G401.6 (cell line): ENCODE measurements around the gene GPR31.

Experiments used
- FAIRE-seq: peaks from 2 replicates; lab custom pipeline; 2012; peaks lifted over from hg19 to GRCh38; lab: Jason Lieb, UNC

The GPR31 gene

DNA sequence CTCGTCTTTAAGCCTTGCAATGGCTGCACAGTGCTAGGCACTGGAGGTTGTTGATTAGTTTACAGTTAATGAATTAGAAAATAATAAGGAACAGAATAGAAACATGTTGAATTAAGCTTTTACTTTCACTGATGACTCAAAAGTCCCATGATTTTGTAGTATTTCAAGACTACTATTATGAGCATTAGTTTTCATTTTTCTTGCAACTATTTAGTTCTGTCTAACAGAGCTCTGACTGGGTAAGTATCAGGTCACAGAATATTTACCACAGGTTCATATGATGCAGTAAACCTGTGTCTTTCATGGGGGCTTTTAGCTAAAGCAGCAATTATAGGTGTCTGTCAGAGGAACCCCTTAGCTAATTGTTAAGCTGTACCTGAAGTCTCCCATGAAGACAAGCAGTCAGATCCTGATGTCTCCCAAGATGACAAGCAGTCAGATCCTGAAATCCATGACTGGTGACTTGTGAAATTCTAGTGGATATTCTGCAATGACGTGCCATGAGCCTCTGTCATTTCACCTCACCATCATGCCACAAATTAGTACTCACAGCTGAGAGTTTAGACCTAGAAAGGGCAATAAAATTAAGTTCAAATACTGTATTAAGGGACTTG lies 8.2 kb upstream of the GPR31 start:
- no peak for FAIRE-seq

DNA sequence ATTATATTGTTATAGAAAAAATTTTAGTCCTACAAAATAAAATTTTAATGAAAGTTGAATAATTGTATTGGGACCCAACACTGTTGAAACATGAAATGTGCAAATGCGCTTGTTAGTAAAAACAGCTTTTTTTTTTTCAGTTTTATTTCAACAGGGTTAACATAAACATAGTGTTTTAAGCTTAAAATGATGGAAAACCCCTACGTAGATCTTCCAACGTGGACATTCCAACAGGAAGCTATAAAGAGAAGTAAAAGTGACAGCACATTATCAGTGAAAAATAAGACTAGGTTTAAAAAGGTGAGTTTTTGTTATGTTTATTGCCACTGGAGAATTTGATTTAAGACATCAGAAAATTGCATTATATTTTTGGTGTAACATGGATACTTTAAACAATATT lies 6.5 kb upstream of the GPR31 start:
- no peak for FAIRE-seq

DNA sequence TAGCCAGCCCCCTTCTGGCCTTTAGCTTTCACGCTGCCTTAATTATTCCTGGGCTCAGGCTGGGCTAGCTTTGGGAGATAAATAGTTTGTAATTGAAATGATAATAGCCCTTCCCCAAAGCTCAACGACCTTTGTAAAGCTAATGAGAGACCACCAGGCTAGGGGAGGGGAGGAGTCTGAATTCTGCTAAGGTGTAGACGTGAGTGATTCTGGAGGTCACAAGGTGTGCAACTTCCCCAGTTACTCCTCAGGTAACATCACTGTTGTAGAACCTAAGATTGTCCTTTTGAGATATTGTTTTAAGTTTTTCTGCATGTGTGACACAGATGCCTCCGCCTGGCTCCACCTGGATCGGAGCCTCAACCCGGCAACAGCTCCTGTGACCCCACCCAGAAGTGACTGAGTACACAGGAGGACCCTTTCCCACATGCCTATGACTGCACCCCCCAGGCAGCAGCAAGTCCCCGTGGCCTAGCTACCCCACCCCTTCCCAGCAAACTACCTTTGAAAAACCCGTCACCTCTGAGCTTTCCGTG lies 5.8 kb upstream of the GPR31 start:
- no peak for FAIRE-seq

DNA sequence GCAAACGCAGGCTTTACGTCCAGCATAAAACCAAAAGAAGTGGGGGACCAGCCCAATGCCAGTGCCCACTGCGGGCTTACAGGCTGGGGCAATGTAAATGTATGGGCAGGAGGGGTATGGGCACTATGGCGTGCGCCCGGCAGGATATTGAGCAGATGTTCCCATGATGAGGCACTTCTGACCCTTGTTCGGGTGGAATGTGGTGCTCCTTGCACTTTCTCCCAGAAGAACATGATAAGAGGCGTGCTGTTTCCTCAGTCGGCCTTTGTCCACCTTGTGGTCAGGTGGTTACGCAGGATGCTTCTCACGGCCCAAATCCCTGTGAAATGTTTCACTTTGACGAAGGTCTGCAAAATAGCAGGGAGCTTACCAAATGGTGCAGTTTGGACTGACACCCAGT lies 4.8 kb upstream of the GPR31 start:
- FAIRE-seq, result no peak

DNA sequence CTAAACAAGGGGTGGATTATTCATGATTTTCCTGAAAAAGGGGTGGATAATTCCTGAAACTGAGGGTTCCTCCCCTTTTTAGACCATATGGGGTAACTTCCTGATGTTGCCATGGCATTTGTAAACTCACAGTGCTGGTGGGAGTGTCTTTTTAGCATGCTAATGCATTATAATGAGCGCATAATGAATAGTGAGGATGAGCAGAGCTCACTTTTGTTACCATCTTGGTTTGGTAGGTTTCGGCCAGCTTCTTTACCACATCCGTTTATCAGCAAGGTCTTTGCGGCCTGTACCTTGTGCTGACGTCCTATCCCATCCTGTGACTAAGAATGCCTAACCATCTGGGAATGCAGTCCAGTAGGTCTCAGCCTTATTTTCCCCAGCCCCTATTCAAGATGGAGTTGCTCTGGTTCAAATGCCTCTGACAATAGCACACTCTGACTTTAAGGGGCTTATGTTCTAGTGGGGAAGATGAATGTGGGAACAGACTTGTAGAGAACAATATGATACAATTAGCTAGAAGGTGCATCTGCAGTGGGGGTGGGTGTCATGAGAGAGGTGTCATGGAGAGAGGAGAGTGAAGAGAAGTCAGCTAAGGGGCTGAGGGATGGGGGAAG lies 4.2 kb upstream of the GPR31 start:
- no peak for FAIRE-seq

DNA sequence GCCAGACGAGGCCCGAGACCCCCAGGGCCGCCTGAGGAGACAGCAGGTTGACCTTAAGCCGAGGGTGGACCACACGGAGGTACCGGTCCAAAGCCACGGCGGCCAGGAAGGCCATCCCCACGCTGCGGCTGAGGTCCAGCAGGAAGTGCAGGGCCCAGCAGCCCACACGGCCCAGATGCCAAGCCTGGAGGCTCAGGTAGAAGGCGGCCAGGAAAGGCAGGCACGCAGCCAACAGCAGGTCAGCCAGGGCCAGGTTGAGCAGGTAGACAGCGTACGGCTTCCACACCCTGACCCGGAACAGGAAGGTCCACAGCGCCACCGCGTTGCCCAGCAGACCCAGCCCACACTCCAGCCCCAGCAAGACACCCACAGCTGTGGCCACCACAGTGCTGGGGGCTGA lies 366 bp downstream of the GPR31 start:
- no peak for FAIRE-seq

DNA sequence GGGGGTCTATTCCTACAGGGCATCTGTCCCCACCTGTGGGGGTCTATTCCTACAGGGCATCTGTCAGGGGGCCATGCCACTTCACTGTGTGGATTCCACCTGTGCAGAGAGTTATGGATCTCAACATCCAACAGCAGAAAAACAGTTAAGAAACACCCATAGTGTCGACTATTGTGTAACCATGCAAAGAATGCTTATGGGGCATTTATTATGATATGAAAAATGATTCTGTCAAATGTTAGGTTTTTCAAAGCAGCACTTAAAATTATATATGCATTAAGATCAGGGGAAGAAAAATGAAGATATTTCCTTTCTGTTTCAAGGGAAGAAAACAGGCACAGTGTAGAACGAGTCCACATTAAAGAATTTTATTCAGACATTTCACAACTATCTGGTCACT lies 2.9 kb downstream of the GPR31 start:
- FAIRE-seq, result no peak

DNA sequence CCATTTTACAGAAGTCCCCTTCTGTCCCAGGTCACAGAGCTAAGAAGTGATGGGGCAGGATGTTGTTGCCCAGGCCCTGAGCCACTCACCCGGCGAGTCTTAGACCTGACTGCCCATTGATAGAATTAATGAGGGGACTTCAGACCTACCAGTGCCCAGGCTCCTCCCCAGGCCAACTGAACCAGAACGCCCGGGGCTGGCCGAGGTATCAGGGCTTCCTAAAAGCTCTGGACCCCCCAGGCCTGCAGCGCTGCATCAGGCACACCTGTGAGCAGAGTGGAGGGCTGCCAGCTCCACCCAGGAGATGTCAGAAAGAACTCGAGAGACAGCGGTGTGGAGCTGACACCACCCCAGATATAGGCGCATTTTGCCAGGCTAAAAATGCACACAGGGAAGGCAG lies 3.5 kb downstream of the GPR31 start:
- FAIRE-seq, result no peak

DNA sequence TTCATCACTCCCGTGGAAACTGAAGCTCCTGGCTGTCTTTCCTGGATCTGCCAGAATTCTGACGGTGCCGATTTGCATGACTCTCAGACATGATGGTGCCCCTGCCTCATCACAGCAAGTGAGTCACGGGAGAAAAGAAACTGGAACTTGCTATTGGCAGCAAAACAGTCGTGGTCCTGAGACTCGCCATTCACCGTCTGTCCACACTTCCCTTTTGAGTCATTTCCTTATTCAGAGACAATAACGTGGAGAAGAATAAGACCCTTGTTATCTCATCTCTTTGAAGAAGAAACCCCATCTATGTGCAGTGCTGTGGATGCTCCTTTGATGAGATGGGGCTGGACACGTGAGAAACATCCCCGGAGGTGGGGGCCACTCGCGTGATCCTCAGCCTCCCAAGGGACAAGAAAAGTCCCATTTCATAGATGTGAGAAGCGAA lies 4.2 kb downstream of the GPR31 start:
- no peak for FAIRE-seq

DNA sequence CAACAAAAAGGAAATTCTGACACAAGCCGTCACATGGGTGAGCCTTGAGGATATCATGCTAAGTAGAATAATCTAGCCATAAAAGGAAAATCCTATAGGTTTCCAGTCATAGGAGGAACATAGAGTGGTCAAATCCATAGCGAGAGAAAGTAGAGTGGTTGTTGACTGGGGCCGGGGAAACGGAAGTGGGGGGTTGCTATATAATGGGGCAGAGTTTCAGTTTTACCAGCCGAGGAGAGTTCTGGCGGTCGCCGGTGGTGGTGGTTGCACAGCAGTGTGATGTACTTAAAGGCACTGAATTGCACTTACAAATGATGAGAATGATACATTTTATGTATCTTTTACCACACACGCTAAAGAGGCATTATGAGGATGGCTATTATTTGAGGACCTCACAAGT lies 4.9 kb downstream of the GPR31 start:
- no peak for FAIRE-seq

DNA sequence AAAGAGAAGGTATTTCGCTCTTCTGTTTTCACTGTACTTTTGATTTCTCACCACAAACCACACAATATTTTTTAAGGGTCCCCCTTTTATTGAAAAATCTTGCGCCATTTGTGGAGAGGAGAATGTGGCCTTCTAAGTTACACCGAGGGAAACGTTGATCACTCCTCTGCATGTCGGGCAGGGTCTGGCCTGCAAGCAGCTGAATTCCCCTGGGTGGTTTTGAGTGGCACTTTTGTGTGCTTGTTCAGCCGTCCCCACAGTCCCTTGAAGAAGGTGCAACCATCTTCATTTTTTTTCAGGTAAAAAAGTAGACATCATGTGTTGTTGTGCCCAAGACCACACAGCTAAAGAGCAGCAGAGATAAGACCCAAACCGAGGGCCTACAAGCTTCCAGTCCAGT lies 6.1 kb downstream of the GPR31 start:
- no peak for FAIRE-seq

DNA sequence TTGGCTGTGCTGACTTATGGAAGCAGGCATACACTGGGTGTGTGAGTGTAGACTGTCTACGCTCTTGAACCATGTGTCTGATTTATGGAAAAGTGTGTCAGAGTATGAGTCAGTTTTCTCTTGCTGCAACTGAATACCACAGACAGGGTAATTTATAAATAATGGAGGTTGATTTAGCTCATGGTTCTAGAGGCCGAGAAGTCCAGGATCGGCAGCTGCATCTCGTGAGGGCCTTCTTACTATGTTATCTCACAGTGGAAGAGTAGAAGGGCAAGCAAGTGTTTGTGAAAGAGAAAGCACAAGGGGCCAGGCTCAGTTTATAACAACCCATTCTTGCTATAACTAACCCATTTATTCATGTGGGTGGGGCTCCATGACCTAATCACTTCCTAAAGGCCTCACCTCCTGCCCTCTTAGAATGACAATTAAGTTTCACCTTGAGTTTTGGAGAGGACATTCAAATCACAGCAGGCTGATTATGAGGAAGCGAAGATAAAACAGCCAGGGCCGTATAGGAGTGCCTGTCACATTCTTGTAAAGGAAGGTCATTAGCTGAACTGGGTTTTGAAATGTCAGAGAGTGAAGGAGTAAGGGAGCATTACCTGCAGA lies 6.7 kb downstream of the GPR31 start:
- FAIRE-seq, result no peak

DNA sequence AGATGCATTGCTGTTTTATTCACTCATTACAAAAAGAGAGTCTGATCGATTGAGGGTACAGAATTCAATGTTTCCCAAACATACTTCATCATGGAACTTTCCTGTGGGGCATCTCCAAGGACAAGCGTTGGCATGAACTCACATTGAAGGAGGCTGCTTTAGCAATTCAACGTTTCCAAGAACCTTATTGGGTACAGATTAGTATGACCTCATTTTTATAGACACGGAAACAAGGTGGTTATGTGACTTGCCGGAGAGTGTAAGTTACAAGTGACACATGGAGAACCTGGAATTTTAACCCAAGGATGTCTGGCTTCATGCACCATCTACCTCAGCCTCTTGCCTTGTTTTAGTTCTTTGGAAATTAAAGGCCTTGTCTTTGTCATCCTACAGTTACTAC lies 8.8 kb downstream of the GPR31 start:
- no peak for FAIRE-seq

DNA sequence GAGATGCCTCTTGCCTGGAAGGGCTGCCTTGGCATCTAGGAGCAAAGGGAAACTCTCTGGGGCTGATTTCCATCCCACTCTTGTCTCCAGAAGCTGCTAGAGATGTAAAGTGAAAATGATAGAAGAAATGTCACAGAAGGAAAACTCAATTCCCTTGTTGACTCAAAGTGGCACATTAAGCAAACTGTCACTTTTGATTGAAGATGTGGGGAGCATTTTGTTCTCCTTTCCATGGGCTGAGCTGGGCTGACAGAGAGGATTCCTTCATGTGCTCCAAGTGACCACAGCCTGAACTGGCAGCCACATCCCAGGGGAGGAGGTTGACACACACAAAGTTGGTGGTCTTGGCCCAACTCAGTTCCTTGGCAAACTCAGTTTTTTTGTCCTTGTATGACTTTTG lies 9.8 kb downstream of the GPR31 start:
- FAIRE-seq, result no peak

DNA sequence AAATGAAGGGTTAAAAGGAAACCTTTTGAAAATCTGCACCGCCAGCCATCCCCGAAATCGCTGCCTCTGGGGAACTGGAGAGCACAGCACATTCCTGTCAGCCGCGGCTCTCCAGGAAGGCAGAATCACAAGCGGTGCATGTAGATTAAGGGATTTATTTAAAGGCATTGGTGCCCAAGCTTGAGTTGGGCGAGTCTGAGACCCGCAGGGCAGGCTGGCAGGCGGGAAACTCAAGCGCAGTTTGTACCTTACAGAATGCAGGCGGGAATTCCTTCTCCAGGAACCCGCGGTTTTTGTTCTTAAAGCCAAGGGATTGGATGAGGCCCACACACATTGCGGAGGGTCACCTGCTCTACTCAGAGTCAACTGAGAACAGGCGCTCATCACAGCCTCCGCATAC lies 10.8 kb downstream of the GPR31 start:
- no peak for FAIRE-seq

DNA sequence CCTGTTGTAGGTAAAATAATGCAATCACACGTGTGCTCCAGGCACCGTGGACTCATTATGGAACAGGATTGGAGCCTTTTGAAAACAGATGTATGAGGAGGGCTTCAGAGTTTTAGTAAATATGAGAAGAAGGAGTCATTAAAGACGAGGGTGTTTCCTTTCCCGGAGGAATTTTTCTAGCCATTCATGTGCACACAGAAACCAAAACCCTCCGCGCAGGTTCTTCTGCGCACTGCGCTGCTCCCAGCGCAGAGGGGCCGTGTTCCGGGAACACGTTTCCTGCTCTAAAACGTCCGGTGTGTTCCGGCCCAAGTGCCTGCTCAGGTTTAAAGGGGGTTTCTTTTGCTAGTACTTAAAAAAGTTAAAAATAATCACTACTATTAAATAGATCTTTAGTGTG lies 11.6 kb downstream of the GPR31 start:
- no peak for FAIRE-seq

DNA sequence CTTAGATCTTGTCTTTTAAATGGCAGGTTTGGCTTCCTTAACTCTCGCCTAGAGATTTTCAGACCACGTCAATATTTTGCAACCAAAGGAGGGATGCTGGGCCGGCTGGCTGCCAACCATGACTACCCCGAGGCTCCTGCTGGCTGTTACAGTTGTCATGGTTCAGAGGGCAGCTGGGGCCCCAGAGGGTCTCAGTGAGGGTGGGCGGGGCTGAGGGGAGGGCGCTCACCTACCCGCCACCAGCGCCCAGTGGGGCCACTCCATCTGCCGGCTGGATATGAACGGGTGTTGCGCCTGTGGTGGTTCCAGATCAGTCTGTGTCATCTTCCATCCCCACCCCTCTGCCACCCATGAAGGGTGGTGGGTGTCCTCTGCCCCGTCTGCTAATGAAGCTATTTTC lies 12.3 kb downstream of the GPR31 start:
- no peak for FAIRE-seq

DNA sequence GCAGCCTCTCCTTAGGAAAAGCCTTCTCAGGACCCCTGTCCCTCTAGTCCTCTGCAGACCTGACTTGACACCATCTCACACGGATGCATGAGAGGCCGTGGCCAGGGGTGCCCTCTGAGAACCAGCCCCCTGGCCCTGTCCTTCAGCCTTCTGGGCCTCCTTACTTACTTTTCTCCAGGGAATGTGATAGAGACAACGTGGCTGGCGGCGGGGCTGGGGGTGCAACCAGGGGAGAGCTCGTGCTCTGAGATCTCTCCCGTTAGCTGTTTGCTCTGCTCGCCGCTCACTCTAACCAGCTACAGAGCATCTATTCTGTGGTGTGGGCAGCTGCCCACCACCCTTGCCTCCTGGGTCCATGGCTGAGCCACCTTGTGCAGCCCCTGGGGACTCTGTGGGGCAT lies 14.7 kb downstream of the GPR31 start:
- no peak for FAIRE-seq

DNA sequence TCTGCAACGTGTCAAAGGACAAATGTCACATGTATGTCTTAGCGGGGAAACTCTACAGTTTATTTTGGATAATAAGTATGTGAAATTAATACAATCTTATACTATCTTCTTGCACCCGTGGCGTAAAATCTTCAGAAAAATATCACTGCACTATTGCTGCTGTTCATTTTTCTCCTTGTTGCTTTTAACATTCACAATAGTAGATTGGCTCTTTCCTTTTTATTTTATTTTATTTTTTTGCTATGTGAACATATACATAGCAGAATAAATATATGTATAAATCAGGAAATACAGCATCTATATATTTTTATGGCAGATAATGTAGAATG lies 15.4 kb downstream of the GPR31 start:
- FAIRE-seq, result no peak

DNA sequence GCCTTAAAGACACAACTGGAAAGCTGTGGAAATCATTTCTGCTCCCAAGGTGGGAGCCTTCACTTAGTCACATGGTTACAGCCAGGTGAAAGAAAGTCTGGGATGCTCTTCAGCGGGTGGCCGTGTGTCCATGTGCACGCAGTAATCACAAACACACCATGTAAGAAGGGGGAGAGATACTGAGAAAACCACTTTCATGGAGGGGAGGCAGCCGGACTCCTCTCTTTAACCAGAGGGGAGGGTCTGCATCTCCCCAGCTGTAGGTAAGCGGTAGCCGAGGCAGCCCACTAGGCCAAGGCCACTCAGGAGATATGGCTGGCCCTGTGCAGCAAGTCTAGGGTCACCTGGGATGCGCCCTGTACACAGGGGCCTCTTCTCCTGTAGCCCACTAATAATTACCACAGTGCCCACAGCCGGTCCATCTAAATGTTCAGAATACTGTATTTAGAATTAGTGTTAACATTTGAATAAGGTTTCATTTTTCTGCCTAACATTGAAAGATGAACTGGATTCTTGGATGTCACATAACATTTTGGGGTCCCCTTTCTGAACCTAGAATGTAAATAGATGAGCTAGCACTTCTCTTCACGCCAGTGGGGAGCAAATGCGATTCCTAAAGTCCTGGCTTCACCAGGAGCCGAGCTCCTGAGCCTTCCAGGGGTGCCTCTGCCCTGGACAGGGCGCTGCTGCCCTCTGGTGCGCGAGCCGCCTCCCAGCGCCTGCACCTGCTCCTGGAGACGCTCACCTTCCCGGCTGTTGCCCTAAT lies 15.9 kb downstream of the GPR31 start:
- FAIRE-seq, result peak; percentile 31

DNA sequence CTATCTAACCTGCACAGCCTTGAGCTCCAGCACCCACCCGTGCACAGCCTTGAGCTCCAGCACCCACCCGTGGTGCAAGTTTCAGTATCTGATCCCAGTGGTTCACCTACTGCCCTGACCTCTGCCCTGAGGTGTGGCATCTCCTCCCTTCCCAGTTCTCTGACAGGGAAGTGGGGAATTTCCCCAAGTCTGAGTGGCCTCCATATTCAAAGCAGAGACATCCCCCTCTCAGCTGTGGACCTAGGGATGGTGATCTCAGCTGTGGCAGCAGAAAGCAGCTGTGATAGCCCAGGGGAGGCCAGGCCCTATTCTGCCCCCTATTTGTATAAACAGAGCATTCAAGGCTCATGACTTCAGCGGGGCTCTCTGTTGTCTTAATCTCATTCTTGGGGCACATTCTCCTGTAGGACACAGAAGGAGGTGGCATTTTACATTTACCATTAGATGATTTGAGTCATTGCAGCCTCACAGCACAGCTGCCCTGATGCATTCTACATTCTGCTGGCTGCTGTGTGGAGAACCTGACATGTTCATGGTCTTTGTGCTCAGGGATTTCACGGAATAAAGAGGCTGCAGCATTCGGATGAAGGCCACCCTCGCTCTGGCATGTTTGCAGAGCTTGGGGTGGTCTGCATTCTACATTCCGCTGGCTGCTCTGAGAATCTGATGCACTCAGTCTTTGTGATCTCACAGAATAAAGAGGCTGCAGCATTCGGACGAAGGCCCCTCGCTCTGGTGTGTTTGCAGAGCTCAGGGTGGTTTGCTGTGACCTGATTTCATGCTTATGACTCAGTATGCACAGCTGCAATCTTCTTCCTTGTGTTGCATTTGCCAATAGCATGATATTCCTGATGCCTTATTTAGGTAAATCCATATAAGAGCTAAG lies 16.9 kb downstream of the GPR31 start:
- no peak for FAIRE-seq

DNA sequence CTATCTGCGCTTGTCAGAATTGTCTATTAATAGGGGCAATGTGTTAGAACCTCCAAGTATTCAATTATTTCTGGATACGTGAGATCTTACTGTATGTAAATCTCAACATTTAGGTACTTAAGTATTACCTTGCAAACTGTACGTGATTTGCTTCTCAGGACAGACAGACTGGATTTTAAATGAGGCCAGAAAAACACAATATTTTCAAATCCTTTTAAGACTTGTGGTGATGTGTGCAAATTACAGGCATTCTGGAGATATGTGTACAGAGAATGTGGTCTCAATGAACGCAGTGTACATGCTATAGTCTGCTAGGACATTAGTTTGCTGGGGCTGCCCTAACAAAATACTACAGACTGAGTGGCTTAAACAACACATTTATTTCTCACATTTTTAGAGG lies 18.0 kb downstream of the GPR31 start:
- no peak for FAIRE-seq
